GM21717 (cell line): ENCODE results near the gene LPAR3.
"Not testable (repeated sequence)": the region's sequence is repeated elsewhere in the genome, so short reads cannot be mapped to it uniquely, and the experiment has no call there.

Experiments
- ATAC-seq: cut with Tn5 transposase; IDR thresholded peaks from one replicate; pipeline ENCODE4 v1.9.1; 2021; ENCODE audit warnings: mild to moderate bottlenecking, moderate library complexity; ENCODE audit not compliant: unreplicated experiment

Gene LPAR3

GRCh38 chr1:84907095-84907827 is 14.3 kb upstream of the LPAR3 start:
- ATAC-seq, result no peak

GRCh38 chr1:84902727-84903126 is 9.7 kb upstream of the LPAR3 start:
- not testable (repeated sequence) for ATAC-seq

DNA sequence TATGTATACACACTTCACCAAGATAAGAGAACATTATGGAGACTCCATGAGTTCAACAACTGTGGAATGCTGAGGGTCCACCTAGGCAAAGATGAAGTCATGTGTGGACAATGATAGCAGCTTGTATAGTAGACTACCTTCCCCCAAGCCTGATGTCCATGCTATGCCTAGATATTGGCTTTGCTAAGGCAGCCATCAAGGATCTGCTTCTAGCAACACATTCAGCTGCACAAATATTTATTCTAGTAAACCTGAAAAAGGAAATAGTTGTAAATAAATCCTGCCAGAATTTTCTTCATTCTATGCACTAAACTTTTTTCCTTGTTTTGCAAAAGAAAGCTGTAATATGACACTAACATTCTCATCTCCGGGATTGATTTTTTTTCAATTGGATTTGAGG is 7.0 kb upstream of the LPAR3 start:
- ATAC-seq, result no peak

DNA sequence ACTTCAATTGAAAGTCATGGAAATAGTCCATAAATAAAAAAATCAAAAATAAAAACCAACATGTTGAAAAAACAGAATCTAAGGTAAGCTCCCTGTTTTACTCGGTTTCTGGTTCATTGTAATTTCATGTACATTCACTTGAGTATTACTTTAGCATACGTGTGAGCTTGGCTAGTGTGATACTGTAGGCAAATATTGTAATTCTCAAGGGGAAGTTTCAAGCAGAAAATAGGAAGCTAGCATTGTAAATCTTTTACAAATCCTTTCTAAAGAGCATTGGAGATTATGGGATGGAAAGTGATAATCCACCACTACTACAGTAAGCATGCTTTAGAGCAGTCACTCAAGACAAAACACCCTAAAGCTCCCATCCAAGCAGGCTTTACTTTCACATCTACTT is 3.3 kb upstream of the LPAR3 start:
- no peak for ATAC-seq

DNA sequence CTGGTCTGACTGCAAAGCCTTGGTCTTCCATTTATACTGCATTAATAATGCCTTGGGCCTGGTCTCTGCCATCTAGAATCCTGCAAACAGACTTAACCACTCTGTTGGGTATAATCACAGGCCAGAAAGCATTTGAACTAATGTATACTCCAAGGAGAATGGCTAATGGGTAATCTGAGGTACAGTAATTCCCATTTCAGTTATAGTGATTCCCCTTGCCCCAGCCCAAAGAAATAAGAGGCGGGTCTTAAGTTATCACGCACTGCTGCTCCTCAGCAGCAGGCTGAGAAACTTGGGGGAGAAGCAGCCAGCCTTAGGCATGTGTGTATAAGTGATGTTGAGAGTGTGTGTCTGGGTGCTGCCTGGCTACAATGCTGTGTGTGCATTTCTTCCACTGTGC is 2.4 kb downstream of the LPAR3 start:
- no peak for ATAC-seq

- ATAC-seq, result no peak
These were observed 3.6 kb downstream of the LPAR3 start for GRCh38 chr1:84889437-84889836.

GRCh38 chr1:84888753-84889152 is 4.3 kb downstream of the LPAR3 start:
- no peak for ATAC-seq

- no peak for ATAC-seq
These were observed 5.6 kb downstream of the LPAR3 start for GRCh38 chr1:84887261-84887934.

DNA sequence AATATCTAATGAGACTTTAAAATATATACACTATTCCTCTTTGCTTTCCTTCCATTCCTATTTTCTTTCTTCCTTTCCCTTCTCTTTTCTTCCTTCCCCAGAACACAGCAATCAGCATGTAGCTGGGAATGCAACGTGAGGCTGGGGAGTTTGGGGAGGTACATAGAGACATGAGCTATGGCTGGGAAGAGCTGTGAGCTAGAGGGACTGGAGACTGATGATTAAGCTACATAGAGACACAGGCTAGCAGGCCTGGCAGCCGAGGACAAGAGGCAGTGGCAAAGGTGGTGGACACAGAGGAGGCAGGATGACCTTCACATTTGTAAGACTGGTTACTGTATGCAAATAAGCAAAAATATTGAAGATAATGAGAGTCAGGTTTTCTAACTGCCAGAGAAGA is 7.5 kb downstream of the LPAR3 start:
- ATAC-seq, result no peak

GRCh38 chr1:84884671-84885389 is 8.2 kb downstream of the LPAR3 start:
- ATAC-seq, result no peak

GRCh38 chr1:84883286-84883685 is 9.7 kb downstream of the LPAR3 start:
- no peak for ATAC-seq

- no peak for ATAC-seq
These were observed 15.4 kb downstream of the LPAR3 start for GRCh38 chr1:84877592-84877991.

- no peak for ATAC-seq
These were observed 16.7 kb downstream of the LPAR3 start for GRCh38 chr1:84876353-84876752.

GRCh38 chr1:84873366-84873765 is 19.6 kb downstream of the LPAR3 start:
- ATAC-seq, result no peak

GRCh38 chr1:84872696-84873355 is 20.2 kb downstream of the LPAR3 start:
- no peak for ATAC-seq

- ATAC-seq, result no peak
These were observed 21.8 kb downstream of the LPAR3 start for GRCh38 chr1:84871181-84871580.

DNA sequence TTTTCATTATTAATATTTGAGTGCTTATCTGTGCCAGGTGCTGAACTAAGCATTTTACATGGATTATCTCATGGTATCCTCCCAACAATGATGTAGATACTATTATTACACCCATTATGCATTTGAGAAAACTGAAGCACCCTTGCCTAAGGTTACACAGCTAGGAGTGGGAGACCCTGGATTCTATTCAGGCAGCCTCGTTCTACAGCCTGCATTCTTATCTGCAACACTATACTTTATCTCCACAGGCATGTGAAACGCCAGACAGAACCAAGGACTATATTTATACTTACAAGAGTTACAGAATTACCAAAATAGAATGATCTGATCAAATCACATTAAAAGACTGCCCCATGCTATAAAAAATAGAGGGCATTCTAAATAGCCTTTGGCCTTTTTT is 22.4 kb downstream of the LPAR3 start:
- ATAC-seq, result no peak

DNA sequence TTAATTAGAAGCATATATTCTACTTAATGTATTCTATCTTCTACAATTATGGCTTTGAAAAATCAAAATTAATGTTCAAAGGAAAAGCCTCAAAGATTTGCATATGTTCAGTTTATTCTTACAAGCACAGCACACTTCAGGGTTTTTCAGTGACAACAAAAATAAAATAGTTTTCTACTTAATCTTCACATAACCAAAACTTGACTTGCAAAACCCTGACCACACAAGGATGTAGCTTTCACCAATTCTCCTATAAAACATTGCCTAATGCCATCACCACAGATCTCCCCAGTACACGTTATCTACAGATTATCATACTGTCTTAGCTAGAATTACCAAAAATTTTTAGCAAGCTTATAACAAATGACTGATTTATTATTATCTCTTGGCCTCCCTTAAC is 23.3 kb downstream of the LPAR3 start:
- ATAC-seq, result no peak

DNA sequence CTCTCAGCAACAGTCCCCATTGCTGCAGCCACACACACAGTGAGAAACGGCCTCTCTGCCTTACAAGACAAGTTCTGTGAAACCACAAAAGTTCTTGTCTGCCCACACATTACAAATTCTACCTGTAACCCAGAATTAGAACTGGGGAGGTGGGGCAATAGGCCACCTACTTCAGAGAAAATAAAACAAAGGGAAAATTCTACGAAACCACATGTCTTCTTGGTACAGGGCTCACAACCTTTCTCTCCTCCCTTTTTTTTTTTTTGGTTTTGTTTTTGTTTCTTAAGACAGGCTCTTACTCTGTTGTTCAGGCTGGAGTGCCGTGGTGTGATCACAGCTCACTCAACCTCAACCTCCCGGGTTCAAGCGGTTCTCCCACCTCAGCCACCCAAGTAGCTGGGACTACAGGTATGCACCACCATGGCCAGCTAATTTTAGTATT is 30.2 kb downstream of the LPAR3 start:
- ATAC-seq, result peak; percentile 92

DNA sequence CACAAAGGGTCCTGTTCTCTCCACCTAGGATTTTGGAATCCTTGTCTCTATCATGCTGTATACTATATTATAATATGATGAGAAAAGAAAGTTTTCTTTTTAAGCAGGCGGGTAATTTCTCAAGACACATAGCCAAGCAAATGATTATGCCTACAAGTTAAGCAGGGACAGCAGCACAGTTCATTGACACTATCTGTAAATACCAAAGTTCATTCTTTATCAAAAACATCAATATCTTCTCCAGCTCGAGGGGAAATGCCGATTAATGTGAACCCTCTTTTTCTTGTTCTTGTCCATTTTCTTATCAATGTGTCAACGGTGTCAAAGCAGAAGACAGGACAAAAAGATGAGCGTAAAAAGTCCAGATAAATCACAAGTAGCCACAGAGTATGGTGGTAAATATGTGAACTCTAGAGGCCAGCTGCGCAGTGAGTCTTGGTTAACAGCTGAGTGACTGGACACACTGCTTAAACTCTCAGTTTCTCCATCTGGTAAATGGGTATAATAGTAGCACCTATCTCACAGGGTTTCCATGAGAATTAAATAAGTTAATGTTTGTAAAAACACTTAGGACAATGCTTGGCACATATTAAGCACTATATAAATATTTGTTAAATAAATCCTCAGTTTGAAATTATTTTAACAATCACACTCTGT is 30.9 kb downstream of the LPAR3 start:
- ATAC-seq, result peak; percentile 20

DNA sequence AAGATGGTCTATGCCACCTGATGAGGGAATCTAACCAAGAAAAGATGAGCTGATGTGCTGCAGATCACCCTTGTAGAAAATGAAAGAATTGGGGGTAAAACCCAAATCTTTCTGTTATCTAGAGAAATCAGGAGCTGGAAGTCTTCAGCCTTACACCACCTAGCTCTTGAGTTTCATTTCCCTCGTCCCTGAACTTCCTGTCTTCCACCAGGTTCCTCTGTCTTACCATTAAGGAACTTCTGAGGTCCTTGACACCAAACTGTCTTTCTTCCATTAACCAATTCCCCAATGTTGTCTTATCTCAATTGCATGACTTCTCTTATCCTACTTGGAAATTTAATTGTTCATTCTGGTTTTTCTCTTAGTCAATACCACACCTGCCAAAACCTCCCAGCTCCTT is 31.5 kb downstream of the LPAR3 start:
- no peak for ATAC-seq
